Brain pericyte (primary cell): Measurements from ENCODE around the gene BUD23.
"Not testable (repeated sequence)": the region's sequence is repeated elsewhere in the genome, so short reads cannot be mapped to it uniquely, and the experiment has no call there.

ENCODE experiments used
- DNase-seq: peaks from one replicate; pipeline ENCODE4 v3.0.0-alpha.2; 2012; ENCODE audit warnings: low read depth, low spot score

Gene BUD23, protein sequence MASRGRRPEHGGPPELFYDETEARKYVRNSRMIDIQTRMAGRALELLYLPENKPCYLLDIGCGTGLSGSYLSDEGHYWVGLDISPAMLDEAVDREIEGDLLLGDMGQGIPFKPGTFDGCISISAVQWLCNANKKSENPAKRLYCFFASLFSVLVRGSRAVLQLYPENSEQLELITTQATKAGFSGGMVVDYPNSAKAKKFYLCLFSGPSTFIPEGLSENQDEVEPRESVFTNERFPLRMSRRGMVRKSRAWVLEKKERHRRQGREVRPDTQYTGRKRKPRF

GRCh38 chr7:73683056-73683787 is at the start of gene BUD23, which contains the start of gene DNAJC30:
Gene BUD23, plus strand, starts transcription at chr7:73683597. Its CDS starts 29 bp downstream, at chr7:73683626.
Gene DNAJC30, minus strand, starts transcription at chr7:73683453. Its CDS starts 30 bp downstream, at chr7:73683423.
- DNase-seq, result peak; percentile 71

GRCh38 chr7:73633844-73634243 is 49.6 kb upstream of the BUD23 start:
- no peak for DNase-seq

- DNase-seq, result no peak
Observed at GRCh38 chr7:73635428-73636200, 47.8 kb upstream of the BUD23 start.

DNA sequence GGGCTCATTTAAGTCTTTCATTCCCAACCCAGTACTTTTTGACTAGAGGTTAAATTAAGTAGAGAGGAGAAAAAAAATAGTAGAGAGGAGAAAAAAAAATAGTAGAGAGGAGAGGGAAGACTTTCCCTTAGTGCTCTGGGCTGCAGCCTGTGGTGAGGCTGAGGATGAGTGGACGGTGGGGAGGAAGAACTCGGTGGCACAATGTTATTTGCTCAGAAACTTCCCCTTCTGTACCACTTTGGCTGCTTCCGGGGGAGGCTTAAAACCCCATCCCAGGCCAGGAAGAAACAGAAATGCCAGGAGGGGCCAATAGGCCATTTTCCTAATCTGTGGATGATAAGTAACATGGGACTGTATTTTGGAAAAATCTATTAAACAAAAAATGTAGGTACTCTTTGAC is 44.5 kb upstream of the BUD23 start:
- no peak for DNase-seq

DNA sequence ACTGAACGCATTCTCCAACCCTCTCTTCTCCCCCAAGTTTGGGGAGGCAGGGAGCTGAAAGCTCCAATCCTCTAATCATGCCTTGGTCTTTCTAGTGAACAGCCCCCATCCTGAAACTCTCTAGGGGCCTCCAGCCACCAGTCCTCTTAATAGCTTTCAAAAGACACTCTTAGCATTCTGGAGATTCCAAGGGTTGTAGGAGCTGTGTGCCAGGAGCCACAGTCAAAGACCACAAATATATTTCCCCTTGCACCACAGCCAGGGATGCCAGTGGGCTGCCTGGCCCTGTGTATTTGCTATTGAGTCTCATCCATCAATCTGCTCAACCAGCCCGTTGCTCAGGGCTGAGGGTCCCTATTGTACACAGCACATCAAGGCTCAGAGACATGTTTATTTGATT is 40.6 kb upstream of the BUD23 start:
- no peak for DNase-seq

GRCh38 chr7:73644688-73645286 is 38.6 kb upstream of the BUD23 start:
- no peak for DNase-seq

- no peak for DNase-seq
Observed at GRCh38 chr7:73645643-73646174, 37.7 kb upstream of the BUD23 start.

- no peak for DNase-seq
Observed at GRCh38 chr7:73646785-73647724, 36.3 kb upstream of the BUD23 start.

DNA sequence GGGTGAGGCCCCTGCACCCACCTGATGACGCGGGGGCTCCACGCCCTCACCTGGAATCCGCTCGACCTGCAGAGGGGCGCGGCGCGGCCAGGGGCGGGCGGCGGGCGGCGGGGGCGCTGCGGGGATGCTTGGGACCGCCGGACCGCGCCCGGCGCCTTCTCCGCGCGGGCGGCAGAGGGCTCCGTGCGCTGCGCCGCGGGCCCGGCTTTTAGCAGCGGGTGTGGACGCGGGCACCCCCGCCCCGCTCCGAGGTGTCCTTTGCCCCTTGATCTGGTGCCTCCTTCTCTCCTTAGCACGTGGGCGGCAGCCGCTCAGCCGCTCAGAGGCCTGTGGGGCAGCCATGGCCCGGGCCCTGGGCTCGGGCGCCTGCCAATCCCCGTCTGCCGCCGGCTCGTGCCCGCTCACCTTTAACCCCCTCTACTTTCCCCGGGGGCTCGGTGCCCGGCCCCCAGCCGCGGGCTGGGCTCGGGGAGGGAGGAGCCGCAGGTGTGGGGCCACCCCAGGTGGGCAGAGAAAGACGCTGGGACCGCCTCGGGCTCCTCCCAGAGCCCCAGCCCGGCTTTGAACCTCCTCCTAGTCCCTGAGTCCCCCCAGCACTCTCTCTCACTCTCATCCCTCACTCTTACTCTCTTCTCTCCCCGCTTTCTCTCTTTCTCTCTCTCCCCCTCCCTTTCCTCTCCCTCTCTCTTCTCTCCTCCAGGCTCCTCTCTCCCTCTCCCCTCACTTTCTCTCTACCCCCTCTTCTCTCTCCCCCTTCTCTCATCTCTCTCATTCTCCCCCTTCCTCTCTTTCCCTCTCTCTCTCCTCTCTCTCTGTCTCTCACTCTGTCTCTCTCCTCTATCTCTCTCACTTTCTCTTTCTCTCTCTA is 35.4 kb upstream of the BUD23 start:
- DNase-seq, result no peak

DNA sequence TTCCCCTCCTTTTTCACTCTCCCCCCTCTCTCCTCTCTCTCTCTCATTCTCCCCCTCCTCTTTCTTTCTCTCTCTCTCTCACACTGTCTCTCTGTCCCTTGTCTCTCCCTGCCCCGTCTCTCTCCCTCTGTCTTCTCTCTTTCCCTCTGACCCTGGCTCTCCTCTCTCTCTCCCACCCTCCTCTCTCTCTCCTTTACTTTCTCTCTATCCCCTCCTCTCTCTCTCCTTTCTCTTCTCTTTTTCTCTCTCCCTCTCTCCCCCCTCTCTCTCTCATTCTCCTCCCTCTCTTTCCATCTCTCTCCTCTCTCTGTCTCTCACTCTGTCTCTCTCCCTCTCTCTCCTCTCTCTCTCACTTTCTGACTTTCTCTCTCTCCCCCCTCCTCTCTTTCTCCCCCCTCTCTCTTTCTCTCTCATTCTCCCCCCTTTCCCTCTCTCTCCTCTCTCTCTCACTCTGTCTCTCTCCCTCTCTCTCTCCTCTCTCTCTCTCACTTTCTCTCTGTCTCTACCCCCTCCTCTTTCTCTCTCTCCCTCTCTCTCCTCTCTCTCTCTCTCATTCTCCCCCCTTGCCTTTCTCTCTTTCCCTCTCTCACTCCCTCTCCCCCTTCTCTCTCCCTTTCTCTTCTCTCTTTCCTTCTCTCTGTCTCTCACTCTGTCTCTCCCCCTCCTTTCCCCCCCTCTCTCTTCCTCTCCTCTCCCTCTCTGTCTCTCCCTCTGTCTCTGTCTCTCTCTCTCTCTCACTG is 34.6 kb upstream of the BUD23 start:
- DNase-seq, result no peak

GRCh38 chr7:73649576-73649975 is 33.8 kb upstream of the BUD23 start:
- DNase-seq, result no peak

DNA sequence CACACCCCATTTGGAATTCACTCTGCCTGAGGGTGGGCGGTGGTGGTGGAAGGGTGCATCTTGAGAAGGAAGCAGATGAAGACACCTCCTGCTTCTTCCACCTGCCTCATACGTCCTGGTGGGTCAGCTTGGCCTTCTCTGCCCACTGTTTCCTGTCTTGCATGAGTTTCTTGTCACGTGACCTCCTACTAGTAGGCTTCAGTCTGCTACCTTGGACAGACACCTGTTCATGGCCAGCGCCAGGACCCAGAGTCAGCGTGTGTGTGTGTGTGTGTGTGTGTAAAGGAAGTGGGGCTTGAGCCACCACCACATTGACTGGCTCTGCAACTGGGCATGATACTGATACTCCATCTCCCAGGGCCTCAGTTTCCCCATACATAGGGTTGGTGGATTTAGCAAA is 32.9 kb upstream of the BUD23 start:
- no peak for DNase-seq

DNA sequence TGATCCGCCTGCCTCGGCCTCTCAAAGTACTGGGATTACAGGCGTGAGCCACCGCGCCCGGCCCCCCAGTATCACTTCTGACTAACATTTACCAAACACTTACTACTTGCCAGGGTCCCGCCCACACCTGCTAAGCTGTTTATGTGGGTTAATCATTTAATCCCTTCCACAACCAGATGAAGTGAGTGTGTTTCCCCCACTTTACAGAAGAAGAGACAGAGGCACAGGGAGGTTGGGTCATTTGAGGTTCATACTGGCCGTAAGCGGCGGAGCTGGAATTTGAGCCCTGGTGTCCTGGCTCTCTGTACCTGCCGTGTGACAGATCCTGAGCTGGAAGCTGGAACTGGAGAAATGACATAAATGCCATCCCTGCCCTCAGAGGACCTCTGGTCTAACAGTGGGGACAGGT is 30.9 kb upstream of the BUD23 start:
- no peak for DNase-seq

- not testable (repeated sequence) for DNase-seq
Observed at GRCh38 chr7:73655309-73655708, 28.1 kb upstream of the BUD23 start.

- DNase-seq, result no peak
Observed at GRCh38 chr7:73659983-73660382, 23.4 kb upstream of the BUD23 start.

- DNase-seq, result not testable (repeated sequence)
Observed at GRCh38 chr7:73660594-73660993, 22.8 kb upstream of the BUD23 start.

DNA sequence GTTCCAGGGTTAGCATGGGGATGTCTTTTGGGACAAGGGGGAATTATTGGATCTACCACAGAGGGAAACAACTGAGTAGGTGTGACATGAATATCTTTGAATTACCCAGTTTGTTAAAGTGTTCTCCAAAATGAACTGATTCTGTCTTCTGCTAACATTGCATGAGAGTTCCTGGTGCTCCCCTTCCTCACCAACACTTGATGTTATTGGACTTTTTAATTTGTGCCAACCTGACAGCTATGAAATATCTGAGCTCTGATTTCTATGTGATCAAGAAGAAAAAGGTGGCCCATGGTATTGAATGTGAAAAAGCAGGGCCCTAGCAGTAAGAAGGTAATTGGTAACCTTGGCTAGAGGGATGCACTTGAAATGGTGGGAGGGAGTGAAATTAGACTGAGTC is 20.4 kb upstream of the BUD23 start:
- no peak for DNase-seq

DNA sequence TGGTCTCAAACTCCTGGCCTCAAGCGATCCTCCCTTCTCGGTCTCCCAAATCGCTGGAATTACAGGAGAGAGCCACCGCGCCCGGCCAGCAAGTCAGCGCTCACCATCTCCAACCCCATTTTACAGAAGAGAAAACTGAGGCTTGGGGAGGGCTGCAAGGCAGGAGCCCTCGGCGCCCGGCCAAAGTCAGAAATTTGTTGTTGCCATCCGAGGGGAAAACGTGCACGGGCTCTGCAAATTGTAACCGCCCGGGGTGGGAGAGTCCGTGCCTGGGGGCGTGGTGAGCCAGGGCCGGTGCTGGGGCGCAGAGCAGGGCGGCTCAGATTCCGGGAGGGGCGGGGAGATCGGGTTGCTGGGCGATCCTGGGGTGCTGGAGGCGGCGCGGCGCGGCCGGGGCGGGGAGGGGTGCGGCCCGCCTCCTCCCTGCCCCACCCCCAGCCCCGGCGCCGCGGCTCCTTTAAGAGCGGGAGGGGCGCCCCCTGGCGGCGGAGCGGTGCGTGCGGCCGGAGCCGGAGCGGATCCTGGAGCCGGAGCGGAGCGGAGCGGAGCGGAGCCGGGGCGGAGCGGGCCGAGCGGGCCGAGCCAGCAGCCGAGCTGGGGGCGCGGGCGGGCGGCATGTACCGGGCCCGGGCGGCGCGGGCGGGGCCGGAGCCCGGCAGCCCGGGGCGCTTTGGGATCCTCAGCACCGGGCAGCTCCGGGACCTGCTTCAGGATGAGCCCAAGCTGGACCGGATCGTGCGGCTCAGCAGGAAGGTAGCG is 15.9 kb upstream of the BUD23 start, which contains the start of gene VPS37D:
Gene VPS37D, plus strand, starts transcription at position 488 of the 759 bp plus-strand sequence. Its CDS starts 128 bp downstream, at position 616.
- DNase-seq, result peak; percentile 38
